Psoas muscle (tissue), 8 donors: ENCODE measurements around the gene NXPH3. TPM values are rescaled to one million over a fixed set of nuclear protein-coding genes. Genes with fewer than 3 reads are reported as not detected.

Experiments used
- ATAC-seq, 4 donors: fragments of 200-7000 bp; cut with Tn5 transposase; one replicate each; pipeline ENCODE4 v1.9.1; 2020; ENCODE audit warnings: moderate library complexity in 3 of 4, mild to moderate bottlenecking in 2 of 4
- DNase-seq, 2 donors: peaks; one replicate each; pipeline ENCODE4 v3.0.0-alpha.2; 2020
- H3K27ac ChIP-seq: fragments of 200-600 bp; one replicate; pipeline ENCODE4 v1.8.0; 2022
- H3K27me3 ChIP-seq, 3 donors: fragments of 200-600 bp in 1 of 3; one replicate each; pipeline versions ENCODE4 v1.6.1 to v1.8.0; 2013 to 2022; ENCODE audit warnings: low read length in 2 of 3, mild to moderate bottlenecking in 2 of 3, moderate library complexity in 1 of 3; ENCODE audit not compliant: insufficient read depth in 3 of 3
- H3K36me3 ChIP-seq, 2 donors: fragments of 200-600 bp in 1 of 2; one replicate each; pipeline versions ENCODE4 v1.6.1 to v1.8.0; 2013 to 2022; ENCODE audit warnings: low read depth in 1 of 2, mild to moderate bottlenecking in 1 of 2, moderate library complexity in 1 of 2; ENCODE audit not compliant: insufficient read depth in 1 of 2
- H3K4me1 ChIP-seq: fragments of 200-600 bp; one replicate; pipeline ENCODE4 v1.8.0; 2022
- H3K4me3 ChIP-seq: fragments of 200-600 bp; one replicate; pipeline ENCODE4 v1.8.0; 2022; ENCODE audit warnings: mild to moderate bottlenecking
- H3K9me3 ChIP-seq: fragments of 200-600 bp; one replicate; pipeline ENCODE4 v1.8.0; 2022
- WGBS, 3 donors: extraction: QIAGEN DNeasy Blood & Tissue Kit; methylation state at CpG; one replicate each; pipeline versions ENCODE4 v1.1.6 to v1.1.7; 2013; 5-methylcytosine and 5-hydroxymethylcytosine counted together
- intact Hi-C, 2 donors: fragments of 100-400 bp; cut with DNase I; formaldehyde crosslinking; loops; one replicate each; pipeline versions ENCODE4 v1.11.0 to v1.14.2; 2022
- polyA plus RNA-seq, 3 donors: library from polyadenylated mRNA; stranded (reverse); fragments of 200-250 nt; gene quantifications; one replicate each; pipeline ENCODE4 v1.2.3, GENCODE V29; 2013
- total RNA-seq, 4 donors: library from RNA; stranded (reverse); fragmentation: NEBNext Ultra II Directional in 2 of 4; extraction: Animal tissue kit (Norgen Biotek cat#: 25700) in 2 of 4; gene quantifications; one replicate each; pipeline versions ENCODE4 v1.2.1 to v1.2.4, GENCODE V29; 2021 to 2023
- TF ChIP-seq, protein P1 (sequence below): fragments of 200-600 bp; IDR thresholded peaks from one replicate; pipeline ENCODE4 v1.8.0; 2022; ENCODE audit warnings: antibody characterized with exemption
- donor health status: healthy with polysubstance abuse.
- donor health status: DM: no; HTN: no; CAD: no; lungs with moderate emphysema.
- donor health status: Bipolar disorder and iron deficiency.
- donor health status: healthy.
- donor health status: DM: yes; HTN: yes; CAD: no.
- donor health status: DM: no; HTN: no; CAD: no.
- donor health status: DM: no; HTN: no; CAD: no.
- donor health status: DM: yes; HTN: yes; CAD: no.

The NXPH3 gene
- total and polyA plus RNA-seq, 7 donors, result 0.39 to 1.8 (median 0.55) TPM

DNA sequence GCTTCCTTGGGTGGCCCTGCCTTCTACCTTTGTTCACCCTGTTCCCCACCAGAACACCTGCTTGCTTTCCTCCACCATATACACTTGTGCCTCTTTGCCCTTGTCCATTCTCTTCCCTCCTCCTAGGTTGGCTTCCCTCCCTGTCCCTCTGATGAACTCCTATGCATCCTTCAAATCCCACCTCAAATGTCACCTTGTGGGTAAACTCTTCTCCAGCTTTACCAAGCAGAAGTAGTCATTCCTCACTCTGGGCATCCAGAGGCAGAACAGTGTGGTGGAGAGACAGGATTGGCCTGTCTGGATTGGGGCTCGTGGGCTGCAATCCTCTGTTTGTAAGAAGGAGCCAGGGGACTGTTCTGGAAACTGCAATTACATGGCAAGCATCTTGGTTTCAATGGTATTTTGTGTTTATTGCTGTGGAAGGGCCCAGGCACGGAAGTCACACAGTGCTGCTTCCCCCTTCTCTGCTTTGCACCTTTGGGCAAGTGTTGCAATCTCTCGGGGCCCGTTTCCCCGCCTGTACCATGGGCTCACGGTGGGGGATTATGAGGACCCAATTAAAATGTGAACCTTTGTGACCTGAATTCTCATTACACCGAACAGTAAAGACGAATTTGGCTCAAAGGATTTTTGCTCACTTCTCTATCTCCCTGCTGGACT, 21.9 kb upstream of the NXPH3 start:
- H3K36me3 ChIP-seq, result no peaks in the 10 kb centered on the region
- DNase-seq (peak in 1 of 2 donors; percentile 5), ATAC-seq (no peak)
- H3K27me3 ChIP-seq, result peaks cover 0 to 2% (median 0%) of the 10 kb centered on the region in 3 donors
- no peak overlapping the region for H3K27ac ChIP-seq
- 89 to 93% (median 93%) methylated on average over 8 of the region's 8 CpGs for WGBS, 3 donors
- TF ChIP-seq, protein P1, sequence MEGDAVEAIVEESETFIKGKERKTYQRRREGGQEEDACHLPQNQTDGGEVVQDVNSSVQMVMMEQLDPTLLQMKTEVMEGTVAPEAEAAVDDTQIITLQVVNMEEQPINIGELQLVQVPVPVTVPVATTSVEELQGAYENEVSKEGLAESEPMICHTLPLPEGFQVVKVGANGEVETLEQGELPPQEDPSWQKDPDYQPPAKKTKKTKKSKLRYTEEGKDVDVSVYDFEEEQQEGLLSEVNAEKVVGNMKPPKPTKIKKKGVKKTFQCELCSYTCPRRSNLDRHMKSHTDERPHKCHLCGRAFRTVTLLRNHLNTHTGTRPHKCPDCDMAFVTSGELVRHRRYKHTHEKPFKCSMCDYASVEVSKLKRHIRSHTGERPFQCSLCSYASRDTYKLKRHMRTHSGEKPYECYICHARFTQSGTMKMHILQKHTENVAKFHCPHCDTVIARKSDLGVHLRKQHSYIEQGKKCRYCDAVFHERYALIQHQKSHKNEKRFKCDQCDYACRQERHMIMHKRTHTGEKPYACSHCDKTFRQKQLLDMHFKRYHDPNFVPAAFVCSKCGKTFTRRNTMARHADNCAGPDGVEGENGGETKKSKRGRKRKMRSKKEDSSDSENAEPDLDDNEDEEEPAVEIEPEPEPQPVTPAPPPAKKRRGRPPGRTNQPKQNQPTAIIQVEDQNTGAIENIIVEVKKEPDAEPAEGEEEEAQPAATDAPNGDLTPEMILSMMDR, result no peak
- no peaks in the 10 kb centered on the region for H3K4me1 ChIP-seq
- H3K9me3 ChIP-seq, result no peaks in the 10 kb centered on the region
- H3K4me3 ChIP-seq, result no peak overlapping the region
- intact Hi-C loops, result loop anchor here in 1 of 2 donors (2.0 to 10.0 kb wide), 2 partner anchors 57 to 239 kb away; no protein-coding TSS in a partner anchor

GRCh38 chr17:49554694-49555494, 20.8 kb upstream of the NXPH3 start:
- no peaks in the 10 kb centered on the region for H3K9me3 ChIP-seq
- no peaks in the 10 kb centered on the region for H3K36me3 ChIP-seq
- DNase-seq (peak in 1 of 2 donors; percentile 47), ATAC-seq (no peak)
- no peaks in the 10 kb centered on the region for H3K27me3 ChIP-seq
- no peak overlapping the region for H3K4me3 ChIP-seq
- no peaks in the 10 kb centered on the region for H3K4me1 ChIP-seq
- intact Hi-C loops, result loop anchor here (2.0 to 10.0 kb wide), 3 partner anchors 58 to 437 kb away; no protein-coding TSS in a partner anchor
- TF ChIP-seq, protein P1, result no peak
- WGBS, 3 donors, result 60 to 65% (median 63%) methylated on average over 13 to 14 of the region's 14 CpGs
- H3K27ac ChIP-seq, result no peak overlapping the region

- intact Hi-C loops, result loop anchor here (2.0 to 10.0 kb wide), 7 partner anchors 59 to 437 kb away; no protein-coding TSS in a partner anchor
- peak in 1 of 4 donors; percentile 16 for ATAC-seq
- no peak overlapping the region for H3K27ac ChIP-seq
- TF ChIP-seq, protein P1, result no peak
- H3K4me1 ChIP-seq, result no peaks in the 10 kb centered on the region
- peak overlapping the region; percentile 11 for H3K4me3 ChIP-seq
- no peaks in the 10 kb centered on the region for H3K36me3 ChIP-seq
- peak in 1 of 2 donors; percentile 47 for DNase-seq
- no peaks in the 10 kb centered on the region for H3K27me3 ChIP-seq
- no peaks in the 10 kb centered on the region for H3K9me3 ChIP-seq
- 55 to 60% (median 56%) methylated on average over 19 of the region's 19 CpGs for WGBS, 3 donors
Measured at GRCh38 chr17:49555495-49556222, 20.0 kb upstream of the NXPH3 start.

DNA sequence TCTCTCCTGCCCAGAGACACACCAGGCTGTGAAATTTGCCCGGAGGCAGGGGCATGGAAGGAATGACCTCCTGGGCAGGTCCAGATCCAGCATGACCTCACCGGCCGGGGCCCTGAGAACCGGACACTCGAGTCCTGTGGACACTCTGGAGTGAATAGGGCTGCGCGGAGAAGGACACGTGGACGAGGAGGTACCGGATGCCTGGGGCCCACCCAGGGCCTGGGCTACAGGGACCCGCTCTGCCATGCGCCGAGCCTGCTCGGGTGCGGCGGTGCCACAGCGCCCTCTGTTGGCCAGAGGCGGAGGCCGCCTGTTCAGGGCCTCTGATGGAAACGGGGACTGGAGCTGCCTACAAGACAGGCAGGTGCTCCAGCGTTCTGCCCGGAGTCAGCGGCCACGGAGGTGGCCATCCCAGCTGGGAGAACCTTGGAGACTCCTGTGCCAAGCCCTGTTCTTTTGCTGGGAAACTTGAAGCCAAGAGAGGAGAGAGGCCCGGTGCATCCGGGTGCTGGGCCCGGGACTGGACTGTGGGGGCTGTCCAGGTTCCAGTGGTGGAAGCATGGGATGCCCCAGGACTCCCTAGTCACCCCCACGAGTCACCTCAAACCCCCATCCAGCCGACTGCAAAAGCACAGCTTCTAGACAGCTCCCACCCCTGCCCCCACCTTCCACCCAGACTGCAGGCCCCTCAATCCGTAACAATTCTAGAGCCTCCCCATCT, 19.3 kb upstream of the NXPH3 start:
- TF ChIP-seq, protein P1, result peak; percentile 97
- peak overlapping the region; percentile 11 for H3K4me3 ChIP-seq
- H3K4me1 ChIP-seq, result no peaks in the 10 kb centered on the region
- no peaks in the 10 kb centered on the region for H3K27me3 ChIP-seq
- ATAC-seq, result peak; percentile 87 to 95 (median 91)
- H3K9me3 ChIP-seq, result no peaks in the 10 kb centered on the region
- DNase-seq, result peak; percentile 77 to 89
- no peak overlapping the region for H3K27ac ChIP-seq
- no peaks in the 10 kb centered on the region for H3K36me3 ChIP-seq
- 12 to 15% (median 15%) methylated on average over 28 to 30 of the region's 30 CpGs for WGBS, 3 donors
- intact Hi-C loops, result loop anchor here (2.0 to 10.0 kb wide), 7 partner anchors 60 to 436 kb away; no protein-coding TSS in a partner anchor
